Neural progenitor cell (in vitro differentiated cells): Measurements from ENCODE around the gene MERTK. TPM values are rescaled to one million over a fixed set of nuclear protein-coding genes. Genes with fewer than 3 reads are reported as not detected.

Experiments used
- DNase-seq: peaks from one replicate; pipeline ENCODE4 v3.0.0-alpha.2; 2016; ENCODE audit warnings: low spot score
- H2AFZ ChIP-seq: fragments of 200-600 bp; sonication (generic); replicated peaks from 2 replicates; pipeline ENCODE4 v1.6.1; 2016; ENCODE audit warnings: antibody characterized with exemption
- H3F3A ChIP-seq: fragments of 200-600 bp; sonication (generic); 2 replicates; pipeline ENCODE4 v1.6.1; 2016; ENCODE audit warnings: antibody characterized with exemption, low read depth
- H3K27ac ChIP-seq: fragments of 200-600 bp; sonication (generic); 2 replicates; pipeline ENCODE4 v1.5.1; 2016; ENCODE audit warnings: mild to moderate bottlenecking
- H3K27me3 ChIP-seq: fragments of 200-600 bp; sonication (generic); 2 replicates; pipeline ENCODE4 v1.6.1; 2016; ENCODE audit warnings: mild to moderate bottlenecking, moderate library complexity
- H3K36me3 ChIP-seq: fragments of 200-600 bp; sonication (generic); 2 replicates; pipeline ENCODE4 v1.5.1; 2016
- H3K4me1 ChIP-seq: fragments of 200-600 bp; sonication (generic); 2 replicates; pipeline ENCODE4 v1.6.1; 2016; ENCODE audit warnings: mixed run types
- H3K4me2 ChIP-seq: fragments of 200-600 bp; sonication (generic); 2 replicates; pipeline ENCODE4 v1.6.1; 2016
- H3K4me3 ChIP-seq: fragments of 200-600 bp; sonication (generic); 2 replicates; pipeline ENCODE4 v1.5.1; 2016
- H3K79me2 ChIP-seq: fragments of 200-600 bp; sonication (generic); 2 replicates; pipeline ENCODE4 v1.6.1; 2016; ENCODE audit warnings: low read depth
- H3K9ac ChIP-seq: fragments of 200-600 bp; sonication (generic); 2 replicates; pipeline ENCODE4 v1.6.1; 2016
- H3K9me3 ChIP-seq: fragments of 200-600 bp; sonication (generic); 2 replicates; pipeline ENCODE4 v1.5.1; 2016; ENCODE audit warnings: low read depth
- H4K20me1 ChIP-seq: fragments of 200-600 bp; sonication (generic); 2 replicates; pipeline ENCODE4 v1.6.1; 2016; ENCODE audit warnings: low read depth
- H3K27ac Mint-ChIP-seq: 3 replicates; pipeline ENCODE4 v1.8.0; 2021; ENCODE audit warnings: mixed read lengths
- H3K27me3 Mint-ChIP-seq: 2 replicates; pipeline ENCODE4 v1.8.0; 2022; ENCODE audit warnings: low read depth, mild to moderate bottlenecking, inconsistent platforms, moderate library complexity, mixed read lengths; ENCODE audit not compliant: insufficient read depth
- H3K36me3 Mint-ChIP-seq: 3 replicates; pipeline ENCODE4 v1.8.0; 2021; ENCODE audit warnings: mixed read lengths
- H3K4me1 Mint-ChIP-seq: 3 replicates; pipeline ENCODE4 v1.8.0; 2021; ENCODE audit warnings: mixed read lengths
- H3K4me3 Mint-ChIP-seq: 3 replicates; pipeline ENCODE4 v1.8.0; 2021; ENCODE audit warnings: mild to moderate bottlenecking, moderate library complexity, mixed read lengths
- H3K9me3 Mint-ChIP-seq: 3 replicates; pipeline ENCODE4 v1.8.0; 2020; ENCODE audit warnings: mixed read lengths
- CTCF ChIP-seq: fragments of 200-600 bp; sonication (generic); IDR thresholded peaks from 2 replicates; pipeline ENCODE4 v1.5.1; 2017; ENCODE audit warnings: antibody characterized with exemption, mild to moderate bottlenecking
- EZH2 ChIP-seq: fragments of 200-600 bp; sonication (generic); IDR thresholded peaks from 2 replicates; pipeline ENCODE4 v1.6.1; 2017; ENCODE audit warnings: antibody characterized with exemption, mild to moderate bottlenecking, moderate library complexity
- EZH2phosphoT487 ChIP-seq: fragments of 200-600 bp; sonication (generic); IDR thresholded peaks from 2 replicates; pipeline ENCODE4 v1.6.1; 2017; ENCODE audit warnings: antibody characterized with exemption
- total RNA-seq: library from RNA; depleted of rRNA; stranded (reverse); fragments of >200 nt; gene quantifications from 2 replicates; pipeline ENCODE4 v1.2.3, GENCODE V29; 2015; ENCODE audit warnings: low replicate concordance

The MERTK gene
- total RNA-seq, 1 donor from 2014 or later: 6.1 TPM

- H3K27ac Mint-ChIP-seq: no peak overlapping the region
- peaks cover 3% of the 10 kb centered on the region for H3K36me3 Mint-ChIP-seq
- Histone ChIP-seq H3K27me3 (no peaks in the 10 kb centered on the region), H3K4me1 (no peaks in the 10 kb centered on the region), H3K4me2 (no peak overlapping the region), H3K36me3 (no peaks in the 10 kb centered on the region), H3F3A (no peaks in the 10 kb centered on the region), H2AFZ (no peak overlapping the region), H3K9me3 (no peaks in the 10 kb centered on the region), H3K9ac (no peak overlapping the region), H3K4me3 (no peak overlapping the region), H3K27ac (no peak overlapping the region), H3K79me2 (no peaks in the 10 kb centered on the region), H4K20me1 (no peaks in the 10 kb centered on the region)
- H3K9me3 Mint-ChIP-seq: no peaks in the 10 kb centered on the region
- TF ChIP-seq EZH2phosphoT487 (no peak), EZH2 (no peak), CTCF (no peak)
- no peak for DNase-seq
- H3K27me3 Mint-ChIP-seq: peaks cover 2% of the 10 kb centered on the region
- H3K4me3 Mint-ChIP-seq: no peak overlapping the region
- H3K4me1 Mint-ChIP-seq: peaks cover 13% of the 10 kb centered on the region
Measured at GRCh38 chr2:111924617-111925107, 26.3 kb downstream of the MERTK start.

- Histone ChIP-seq H4K20me1 (no peaks in the 10 kb centered on the region), H3K36me3 (no peaks in the 10 kb centered on the region), H3K27ac (no peak overlapping the region), H3K4me1 (no peaks in the 10 kb centered on the region), H3K79me2 (no peaks in the 10 kb centered on the region), H3K9me3 (no peaks in the 10 kb centered on the region), H2AFZ (no peak overlapping the region), H3K4me2 (no peak overlapping the region), H3K4me3 (no peak overlapping the region), H3K27me3 (no peaks in the 10 kb centered on the region), H3F3A (no peaks in the 10 kb centered on the region), H3K9ac (no peak overlapping the region)
- TF ChIP-seq CTCF (no peak), EZH2phosphoT487 (no peak), EZH2 (no peak)
- no peak overlapping the region for H3K4me3 Mint-ChIP-seq
- no peaks in the 10 kb centered on the region for H3K27me3 Mint-ChIP-seq
- DNase-seq: no peak
- H3K4me1 Mint-ChIP-seq: peaks cover 6% of the 10 kb centered on the region
- H3K36me3 Mint-ChIP-seq: peaks cover 9% of the 10 kb centered on the region
- no peaks in the 10 kb centered on the region for H3K9me3 Mint-ChIP-seq
- no peak overlapping the region for H3K27ac Mint-ChIP-seq
Measured at GRCh38 chr2:111927723-111928122, 29.3 kb downstream of the MERTK start.

- Mint-ChIP-seq H3K4me1 (no peaks in the 10 kb centered on the region), H3K9me3 (no peaks in the 10 kb centered on the region), H3K4me3 (no peak overlapping the region), H3K36me3 (peaks cover 18% of the 10 kb centered on the region), H3K27me3 (peaks cover 2% of the 10 kb centered on the region), H3K27ac (no peak overlapping the region)
- Histone ChIP-seq H4K20me1 (no peaks in the 10 kb centered on the region), H3K79me2 (no peaks in the 10 kb centered on the region), H3K4me3 (no peak overlapping the region), H3K9ac (no peak overlapping the region), H3K36me3 (no peaks in the 10 kb centered on the region), H3K4me1 (no peaks in the 10 kb centered on the region), H3K4me2 (no peak overlapping the region), H2AFZ (no peak overlapping the region), H3F3A (no peaks in the 10 kb centered on the region), H3K27me3 (no peaks in the 10 kb centered on the region), H3K9me3 (no peaks in the 10 kb centered on the region), H3K27ac (no peak overlapping the region)
- DNase-seq: no peak
- no peak for TF ChIP-seq EZH2phosphoT487
- TF ChIP-seq CTCF: no peak
- no peak for TF ChIP-seq EZH2
Measured at GRCh38 chr2:111930409-111930808, 32.0 kb downstream of the MERTK start.
